SK-N-SH treated with all-trans-retinoic acid at 6 μM for 48 hours (cell line): ENCODE data around the gene MRPL53.

Experiments
- ARNTL ChIP-seq: fragments of 450-650 bp; formaldehyde crosslinking; IDR thresholded peaks from 2 replicates; pipeline ENCODE4 v1.5.0; 2020; ENCODE audit warnings: low read depth, mild to moderate bottlenecking, moderate library complexity, borderline replicate concordance
- ISL1 ChIP-seq: fragments of 250-450 bp; sonication (Bioruptor Pico); IDR thresholded peaks from 2 replicates; pipeline ENCODE4 v2.1.2; 2022; ENCODE audit warnings: mild to moderate bottlenecking, moderate library complexity
- TSHZ2 ChIP-seq: fragments of 250-450 bp; sonication (Bioruptor Pico); IDR thresholded peaks from 2 replicates; pipeline ENCODE4 v1.5.0; 2020; ENCODE audit warnings: mild to moderate bottlenecking, moderate library complexity
- TF ChIP-seq, protein P1 (sequence below): fragments of 250-450 bp; sonication (Bioruptor Pico); IDR thresholded peaks from 2 replicates; pipeline ENCODE4 v1.5.1; 2020; ENCODE audit warnings: low read depth, mild to moderate bottlenecking, moderate library complexity

- TF ChIP-seq, protein P1, sequence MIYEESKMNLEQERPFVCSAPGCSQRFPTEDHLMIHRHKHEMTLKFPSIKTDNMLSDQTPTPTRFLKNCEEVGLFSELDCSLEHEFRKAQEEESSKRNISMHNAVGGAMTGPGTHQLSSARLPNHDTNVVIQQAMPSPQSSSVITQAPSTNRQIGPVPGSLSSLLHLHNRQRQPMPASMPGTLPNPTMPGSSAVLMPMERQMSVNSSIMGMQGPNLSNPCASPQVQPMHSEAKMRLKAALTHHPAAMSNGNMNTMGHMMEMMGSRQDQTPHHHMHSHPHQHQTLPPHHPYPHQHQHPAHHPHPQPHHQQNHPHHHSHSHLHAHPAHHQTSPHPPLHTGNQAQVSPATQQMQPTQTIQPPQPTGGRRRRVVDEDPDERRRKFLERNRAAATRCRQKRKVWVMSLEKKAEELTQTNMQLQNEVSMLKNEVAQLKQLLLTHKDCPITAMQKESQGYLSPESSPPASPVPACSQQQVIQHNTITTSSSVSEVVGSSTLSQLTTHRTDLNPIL (CRISPR knock-in tag) = no peak
- no peak for TF ChIP-seq TSHZ2 (CRISPR knock-in tag)
- no peak for TF ChIP-seq ISL1 (CRISPR knock-in tag)
- TF ChIP-seq ARNTL (CRISPR knock-in tag) = no peak
Measured at GRCh38 chr2:74474481-74474880, 2.0 kb upstream of the MRPL53 start.
